ENCODE results near the gene JPT2.

JPT2 gene

GRCh38 chr16:1677339-1677738 is 740 bp upstream of the JPT2 start:
- no peak for DNase-seq

GRCh38 chr16:1678500-1679098 is 520 bp downstream of the JPT2 start:
- peak; percentile 22 to 42 for DNase-seq

- DNase-seq: no peak
Measured at GRCh38 chr16:1680361-1680760, 2.3 kb downstream of the JPT2 start.

GRCh38 chr16:1681032-1681431 is 3.0 kb downstream of the JPT2 start:
- no peak for DNase-seq

- DNase-seq: no peak
Measured at GRCh38 chr16:1687427-1688316, 9.6 kb downstream of the JPT2 start.

- DNase-seq: no peak
Measured at GRCh38 chr16:1688807-1689560, 10.9 kb downstream of the JPT2 start.

GRCh38 chr16:1689853-1690252 is 11.8 kb downstream of the JPT2 start:
- no peak for DNase-seq

- no peak for DNase-seq
Measured at GRCh38 chr16:1690810-1691209, 12.7 kb downstream of the JPT2 start.

- DNase-seq: no peak
Measured at GRCh38 chr16:1691276-1691675, 13.2 kb downstream of the JPT2 start.

- no peak for DNase-seq
Measured at GRCh38 chr16:1691956-1692355, 13.9 kb downstream of the JPT2 start.

GRCh38 chr16:1696863-1697262 is 18.8 kb downstream of the JPT2 start:
- no peak for DNase-seq

GRCh38 chr16:1698680-1699079 is 20.6 kb downstream of the JPT2 start:
- DNase-seq: no peak

GRCh38 chr16:1700246-1700645 is 22.2 kb downstream of the JPT2 start:
- DNase-seq: no peak

- no peak for DNase-seq
Measured at GRCh38 chr16:1701216-1701878, 23.3 kb downstream of the JPT2 start.

- DNase-seq: peak in 1 of 2 experiments; percentile 44
Measured at GRCh38 chr16:1705324-1705687, 27.2 kb downstream of the JPT2 start.

GRCh38 chr16:1705688-1706385 is 27.8 kb downstream of the JPT2 start, which contains the start of gene MAPK8IP3:
TSS of gene MAPK8IP3 (plus strand) at chr16:1706195. CDS start at chr16:1706340, 145 bp downstream.
- DNase-seq: peak; percentile 87 to 92

- DNase-seq: peak in 1 of 2 experiments; percentile 59
Measured at GRCh38 chr16:1706386-1707192, 28.5 kb downstream of the JPT2 start.

GRCh38 chr16:1707193-1707790 is 29.2 kb downstream of the JPT2 start:
- no peak for DNase-seq

- peak in 1 of 2 experiments; percentile 54 for DNase-seq
Measured at GRCh38 chr16:1708083-1708767, 30.1 kb downstream of the JPT2 start.

- DNase-seq: peak; percentile 72 to 93
Measured at GRCh38 chr16:1708768-1709180, 30.7 kb downstream of the JPT2 start.
